ENCODE measurements around the gene CCL5. TPM values are rescaled to one million over a fixed set of nuclear protein-coding genes. Genes with fewer than 3 reads are reported as not detected.

Gene CCL5
- polyA plus RNA-seq, 1 donor (not counting 4 experiments of a cell fraction or from before 2014, with no cell fraction given) = 0.46 TPM

GRCh38 chr17:35865412-35866340 is 14.5 kb downstream of the CCL5 start:
- DNase-seq (ENCODE audit: low read depth, low spot score) = no peak
- no peak overlapping the region for H2AFZ ChIP-seq (ENCODE audit: control insufficient read depth, low read length)

GRCh38 chr17:35864853-35865252 is 15.3 kb downstream of the CCL5 start:
- Histone ChIP-seq H3K4me3 (ENCODE audit: control insufficient read depth in 2 of 3, extremely low read depth in 1 of 3, insufficient read depth in 2 of 3, low read depth in 1 of 3, low read length in 3 of 3) (no peak overlapping the region), H3K4me1 (ENCODE audit: control insufficient read depth, extremely low read depth, insufficient read depth, low read length) (peaks cover 4% of the 10 kb centered on the region), H3K27ac (ENCODE audit: control insufficient read depth, insufficient read depth, low read length) (no peak overlapping the region), H3K9me1 (ENCODE audit: control insufficient read depth, extremely low read depth, insufficient read depth, low read length) (no peaks in the 10 kb centered on the region), H2AFZ (ENCODE audit: control insufficient read depth, low read length) (no peak overlapping the region), H4K20me1 (ENCODE audit: control insufficient read depth, extremely low read depth, insufficient read depth, low read length) (no peaks in the 10 kb centered on the region), H3K9me3 (ENCODE audit: control insufficient read depth, low read depth, low read length) (no peaks in the 10 kb centered on the region), H3K36me3 (ENCODE audit: control insufficient read depth in 2 of 2, extremely low read depth in 1 of 2, insufficient read depth in 2 of 2, low read length in 2 of 2) (no peaks in the 10 kb centered on the region), H3K27me3 (ENCODE audit: control insufficient read depth, extremely low read depth, insufficient read depth, low read length) (no peaks in the 10 kb centered on the region), H3K9ac (ENCODE audit: control insufficient read depth, extremely low read depth, insufficient read depth, low read length) (no peak overlapping the region), H3K79me2 (ENCODE audit: control insufficient read depth, insufficient read depth, low read length) (no peaks in the 10 kb centered on the region), H3K4me2 (ENCODE audit: control insufficient read depth, extremely low read depth, insufficient read depth, low read depth, low read length) (no peak overlapping the region)
- TF ChIP-seq EZH2 (IDR thresholded peaks at IDR 0.05; ENCODE audit: low read length) (no peak), CTCF (optimal IDR thresholded peaks at IDR 0.05 in 1 of 3, IDR thresholded peaks at IDR 0.05 in 1 of 3, conservative IDR thresholded peaks at IDR 0.05 in 1 of 3; ENCODE audit: extremely low read depth in 1 of 3, insufficient read depth in 2 of 3, low read length in 3 of 3) (no peak)
- DNase-seq (ENCODE audit: low read depth, low spot score) (no peak), FAIRE-seq (no peak)
- dilution Hi-C loops (cut with MboI; ENCODE audit: extremely low pct_ligation_motif_present, low sequenced_read_pairs) = no loop called here

More at GRCh38 chr17:35865412-35866340, 14.5 kb downstream of the CCL5 start:
- Histone ChIP-seq H3K9me1 (ENCODE audit: control insufficient read depth, extremely low read depth, insufficient read depth, low read length) (no peaks in the 10 kb centered on the region), H4K20me1 (ENCODE audit: control insufficient read depth, extremely low read depth, insufficient read depth, low read length) (no peaks in the 10 kb centered on the region), H3K4me3 (ENCODE audit: control insufficient read depth in 2 of 3, extremely low read depth in 1 of 3, insufficient read depth in 2 of 3, low read depth in 1 of 3, low read length in 3 of 3) (no peak overlapping the region), H3K79me2 (ENCODE audit: control insufficient read depth, insufficient read depth, low read length) (no peaks in the 10 kb centered on the region), H3K9me3 (ENCODE audit: control insufficient read depth, low read depth, low read length) (no peaks in the 10 kb centered on the region), H3K27ac (ENCODE audit: control insufficient read depth, insufficient read depth, low read length) (no peak overlapping the region), H3K4me2 (ENCODE audit: control insufficient read depth, extremely low read depth, insufficient read depth, low read depth, low read length) (no peak overlapping the region), H3K27me3 (ENCODE audit: control insufficient read depth, extremely low read depth, insufficient read depth, low read length) (no peaks in the 10 kb centered on the region), H3K36me3 (ENCODE audit: control insufficient read depth in 2 of 2, extremely low read depth in 1 of 2, insufficient read depth in 2 of 2, low read length in 2 of 2) (no peaks in the 10 kb centered on the region), H3K9ac (ENCODE audit: control insufficient read depth, extremely low read depth, insufficient read depth, low read length) (no peak overlapping the region), H3K4me1 (ENCODE audit: control insufficient read depth, extremely low read depth, insufficient read depth, low read length) (peaks cover 4% of the 10 kb centered on the region)
- dilution Hi-C loops (cut with MboI; ENCODE audit: extremely low pct_ligation_motif_present, low sequenced_read_pairs) = no loop called here
- no peak for FAIRE-seq
- TF ChIP-seq EZH2 (IDR thresholded peaks at IDR 0.05; ENCODE audit: low read length) = no peak
- no peak for TF ChIP-seq CTCF (optimal IDR thresholded peaks at IDR 0.05 in 1 of 3, IDR thresholded peaks at IDR 0.05 in 1 of 3, conservative IDR thresholded peaks at IDR 0.05 in 1 of 3; ENCODE audit: extremely low read depth in 1 of 3, insufficient read depth in 2 of 3, low read length in 3 of 3)
